HG03103 (cell line): ENCODE measurements around the gene OVOL1.

ENCODE experiments used
- ATAC-seq: cut with Tn5 transposase; IDR thresholded peaks from one replicate; pipeline ENCODE4 v1.9.1; 2021; ENCODE audit warnings: low read depth; ENCODE audit not compliant: unreplicated experiment

Gene OVOL1

DNA sequence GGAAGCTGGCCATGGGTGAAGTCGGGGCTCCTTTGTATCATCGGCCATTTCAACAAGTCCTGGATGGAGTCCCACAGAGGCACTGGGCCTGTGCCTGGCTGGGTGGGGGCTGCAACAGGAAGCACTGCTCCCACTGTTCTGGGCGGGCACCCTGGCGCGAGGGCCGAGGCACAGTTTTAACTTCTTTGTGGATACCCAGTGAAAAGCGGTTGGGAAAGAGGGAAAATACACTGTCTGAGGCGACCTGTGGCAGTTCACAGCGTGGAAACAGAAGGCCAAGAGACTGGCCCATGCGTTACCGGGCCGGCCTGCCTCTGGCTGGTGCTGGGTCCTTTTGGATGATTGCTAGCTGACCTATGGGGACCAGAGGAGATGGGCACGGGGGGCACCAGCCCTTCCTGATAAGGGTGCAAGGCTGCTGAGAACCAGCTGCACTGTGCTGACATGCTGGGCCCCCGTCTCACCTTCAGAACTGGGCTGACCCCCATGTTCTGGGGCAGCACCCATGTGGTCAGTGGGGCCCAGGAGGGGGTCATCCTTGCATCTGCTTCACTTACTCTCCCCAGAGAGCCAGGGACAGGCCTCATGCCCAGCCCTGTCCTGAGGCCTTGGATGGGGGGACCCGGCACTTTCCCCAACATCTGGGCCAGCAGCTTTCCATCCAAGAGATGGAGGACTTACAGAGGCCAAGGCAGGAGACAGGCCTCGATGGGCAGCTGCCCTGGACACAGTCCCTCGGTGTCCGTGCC is 4.2 kb downstream of the OVOL1 start:
- ATAC-seq = no peak

DNA sequence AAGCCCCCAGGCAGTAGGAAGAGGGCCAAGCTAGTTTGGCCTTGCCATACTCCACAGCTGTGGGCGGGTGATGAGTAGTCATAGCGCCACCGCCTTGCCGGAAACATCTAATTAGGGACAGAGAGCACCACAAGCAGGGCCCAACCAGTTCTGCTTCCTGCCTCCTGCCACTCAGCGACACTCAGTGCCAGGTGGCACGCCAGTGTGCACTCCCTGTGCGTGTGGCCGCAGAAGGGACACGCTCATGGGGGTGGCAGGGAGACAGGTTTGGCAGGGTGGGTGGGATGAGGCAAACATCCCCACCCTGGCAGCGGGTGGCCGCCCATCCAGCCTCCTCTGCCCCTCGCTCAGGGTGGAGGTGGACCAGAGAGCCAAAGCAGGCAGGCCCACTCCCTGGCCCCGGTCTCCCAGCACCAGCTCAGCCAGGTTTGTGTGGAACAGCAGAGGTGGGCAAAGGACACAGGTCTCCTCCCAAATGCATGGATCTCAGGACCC is 4.9 kb downstream of the OVOL1 start:
- ATAC-seq = peak; percentile 59

DNA sequence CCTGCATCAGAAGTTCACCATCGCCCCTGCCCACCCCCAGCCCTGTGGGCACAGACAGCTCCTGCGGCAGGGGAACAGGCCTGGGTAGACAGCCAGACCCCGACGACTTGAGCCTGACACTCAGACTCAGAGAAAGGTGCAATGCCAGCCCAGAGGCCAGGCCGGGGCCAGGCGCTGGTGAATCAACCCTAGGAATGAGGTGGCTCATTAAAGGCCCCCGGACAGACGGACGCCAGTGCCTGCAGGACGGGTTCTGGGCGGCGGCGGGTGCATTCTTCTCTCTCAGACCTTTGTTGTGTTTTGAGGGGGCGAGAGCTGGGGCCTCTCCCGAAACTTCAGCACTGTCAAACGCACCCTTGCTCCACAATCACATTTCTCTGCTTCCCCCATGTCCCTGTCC is 5.6 kb downstream of the OVOL1 start:
- ATAC-seq = no peak

DNA sequence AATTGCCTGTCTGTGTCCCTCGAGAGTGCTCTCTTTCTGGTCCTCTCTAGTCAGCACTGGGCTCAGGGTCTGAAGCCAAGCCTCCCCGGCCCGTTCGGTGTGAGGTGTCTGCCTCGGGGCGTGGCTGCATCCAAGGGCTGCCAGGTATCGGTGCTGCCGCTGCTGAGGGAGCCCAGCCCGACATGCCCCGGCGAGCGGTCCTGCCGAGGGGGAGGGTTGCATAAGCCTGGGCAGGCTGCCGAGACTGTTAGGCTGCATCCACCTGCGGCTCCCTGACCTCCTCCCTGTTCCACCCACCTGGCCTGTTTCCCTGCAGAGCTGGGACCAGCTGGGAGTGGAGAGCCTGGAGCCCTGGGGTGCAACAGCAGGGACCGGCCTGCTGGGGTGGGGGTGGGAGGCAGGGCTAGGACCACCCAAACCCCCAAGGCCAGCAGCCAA is 6.3 kb downstream of the OVOL1 start:
- ATAC-seq = no peak

DNA sequence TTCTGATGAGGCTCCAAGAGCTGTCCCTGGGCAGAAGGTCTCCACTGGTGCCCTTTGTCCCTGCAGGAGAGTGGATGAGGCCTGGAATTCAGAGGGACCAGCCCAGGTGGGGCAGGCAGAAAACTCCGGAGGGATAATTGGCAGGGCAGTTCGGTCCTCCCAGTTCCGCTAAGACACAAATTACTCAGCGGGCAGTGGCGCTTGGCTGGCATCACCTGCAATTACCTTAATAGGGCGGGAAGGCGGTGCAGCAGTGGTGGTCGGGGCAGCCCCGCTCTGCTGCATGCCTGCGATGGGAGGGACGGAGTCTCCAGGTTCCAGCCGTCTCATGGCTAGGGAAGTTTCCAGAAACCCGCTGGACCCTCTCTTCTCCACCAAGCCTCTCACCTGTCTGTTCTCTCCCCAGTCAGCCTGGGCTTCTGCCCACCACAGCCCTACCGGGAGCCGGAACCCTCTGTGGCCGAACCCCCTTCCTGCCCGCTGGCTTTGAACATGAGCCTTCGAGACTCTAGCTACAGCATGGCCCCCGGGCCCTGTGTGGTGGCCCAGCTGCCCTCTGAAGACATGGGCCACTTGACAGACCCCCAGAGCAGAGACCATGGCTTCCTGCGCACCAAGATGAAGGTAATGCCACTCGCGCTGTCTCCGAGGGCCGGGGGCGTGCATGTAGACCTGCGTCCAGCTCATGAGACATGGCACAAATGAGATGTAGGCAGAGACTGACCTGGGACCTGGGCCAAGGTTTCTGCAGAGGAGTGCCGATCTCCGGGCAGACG is 7.0 kb downstream of the OVOL1 start:
- ATAC-seq = no peak

DNA sequence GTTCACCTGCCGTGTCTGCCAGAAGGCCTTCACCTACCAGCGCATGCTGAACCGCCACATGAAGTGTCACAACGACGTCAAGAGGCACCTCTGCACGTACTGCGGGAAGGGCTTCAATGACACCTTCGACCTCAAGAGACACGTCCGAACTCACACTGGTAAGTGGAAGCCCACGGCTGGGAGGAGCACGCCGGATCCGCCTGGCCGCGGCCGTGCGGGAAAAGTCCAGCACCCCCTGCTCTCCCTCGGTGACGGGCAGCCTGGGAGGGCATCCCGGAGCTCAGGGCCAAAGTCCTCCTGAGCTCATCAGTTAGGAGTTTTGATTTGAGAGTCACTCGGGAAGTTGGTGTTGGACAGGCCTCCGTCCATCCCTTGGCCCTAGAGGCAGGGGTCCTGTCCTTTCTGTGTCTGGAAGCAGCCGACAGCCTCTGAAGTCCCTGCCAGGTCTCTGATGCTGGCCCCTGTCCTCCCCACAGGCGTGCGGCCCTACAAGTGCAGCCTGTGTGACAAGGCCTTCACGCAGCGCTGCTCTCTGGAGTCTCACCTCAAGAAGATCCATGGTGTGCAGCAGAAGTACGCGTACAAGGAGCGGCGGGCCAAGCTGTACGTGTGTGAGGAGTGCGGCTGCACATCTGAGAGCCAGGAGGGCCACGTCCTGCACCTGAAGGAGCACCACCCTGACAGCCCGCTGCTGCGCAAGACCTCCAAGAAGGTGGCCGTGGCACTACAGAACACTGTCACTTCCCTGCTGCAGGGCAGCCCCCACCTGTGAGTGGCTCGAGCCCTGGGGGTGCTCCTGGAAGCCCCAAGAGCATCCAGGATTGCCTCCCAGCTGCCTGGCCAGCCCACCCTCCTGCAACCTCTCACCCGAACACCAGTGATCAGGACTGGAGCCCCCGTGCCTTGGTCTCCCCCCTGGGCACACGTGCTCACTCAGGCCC is 8.0 kb downstream of the OVOL1 start:
- ATAC-seq = no peak

DNA sequence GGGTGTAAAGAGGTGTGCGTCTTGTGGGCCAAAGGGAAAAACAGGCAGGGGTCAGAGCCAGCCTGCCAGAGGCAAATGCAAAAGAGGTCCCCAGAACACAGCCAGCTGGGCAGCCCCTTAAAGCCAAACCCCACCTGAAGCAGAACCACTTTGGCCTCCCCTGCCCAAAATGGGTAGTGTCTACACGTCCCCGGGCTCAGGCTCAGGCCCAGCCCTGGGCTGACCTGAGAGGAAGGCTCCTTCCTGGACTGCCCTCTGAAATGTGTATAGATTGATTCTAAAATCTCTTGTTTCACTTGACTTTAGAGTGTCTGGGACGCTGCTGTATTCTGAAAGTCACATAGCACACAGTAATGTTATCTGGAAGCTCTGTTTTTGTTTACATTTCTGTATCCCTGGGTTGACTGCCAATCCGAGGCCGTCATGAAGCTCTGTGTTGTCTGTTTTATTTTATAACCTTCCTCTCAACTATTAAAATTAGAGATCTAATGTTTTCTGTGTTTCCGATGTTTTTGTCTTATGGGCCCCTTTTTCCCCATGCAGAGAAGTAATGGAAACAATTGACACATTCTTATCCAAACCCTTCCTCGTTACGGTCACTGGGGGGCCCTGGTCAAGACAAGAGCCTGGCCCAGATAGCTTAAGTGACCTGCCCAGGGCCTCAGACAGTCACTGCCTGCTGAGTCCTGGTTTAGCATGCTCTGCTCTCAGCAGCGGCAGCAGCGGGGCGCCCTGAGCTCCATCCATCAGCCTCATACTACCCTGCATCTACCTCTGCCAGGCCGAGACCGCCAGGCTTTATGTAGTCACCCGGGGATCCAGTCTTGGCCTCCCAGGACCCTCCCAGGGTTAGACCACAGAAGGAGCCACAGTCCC is 10.1 kb downstream of the OVOL1 start:
- no peak for ATAC-seq

DNA sequence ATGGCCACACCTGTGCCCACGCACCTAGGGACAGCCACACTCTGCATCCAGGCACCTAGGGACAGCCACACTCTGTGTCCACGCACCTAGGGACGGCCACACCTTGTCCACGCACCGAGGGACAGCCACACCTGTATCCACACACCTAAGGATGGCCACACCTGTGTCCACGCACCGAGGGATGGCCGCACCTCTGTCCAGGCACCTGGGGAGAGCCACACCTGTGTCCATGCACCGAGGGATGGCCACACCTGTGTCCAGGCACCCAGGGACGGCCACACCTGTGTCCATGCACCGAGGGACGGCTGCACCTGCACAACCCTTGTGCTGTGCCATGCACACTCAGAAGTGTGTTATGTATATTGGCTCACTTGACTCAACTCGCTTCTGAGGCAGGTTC is 10.8 kb downstream of the OVOL1 start:
- no peak for ATAC-seq

DNA sequence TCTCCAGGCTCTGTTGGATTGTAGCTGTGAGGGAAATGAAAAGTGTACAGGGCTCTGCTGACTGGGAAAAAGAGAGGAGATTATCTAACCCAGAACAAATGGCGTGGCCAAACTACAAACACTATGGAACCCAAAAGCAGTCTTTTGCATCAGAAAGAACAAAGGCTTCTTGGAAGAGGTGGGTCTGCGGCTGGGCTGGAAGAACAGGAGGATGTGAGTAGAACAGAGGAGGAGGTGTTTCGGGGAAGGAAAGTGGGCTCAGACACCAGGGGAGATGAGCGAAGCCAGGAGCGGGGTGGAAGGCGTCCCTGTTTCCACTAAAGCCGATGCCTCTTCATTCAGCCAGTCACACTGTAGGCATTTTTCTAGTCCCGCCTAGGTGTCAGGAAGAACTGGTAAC is 12.0 kb downstream of the OVOL1 start:
- no peak for ATAC-seq

DNA sequence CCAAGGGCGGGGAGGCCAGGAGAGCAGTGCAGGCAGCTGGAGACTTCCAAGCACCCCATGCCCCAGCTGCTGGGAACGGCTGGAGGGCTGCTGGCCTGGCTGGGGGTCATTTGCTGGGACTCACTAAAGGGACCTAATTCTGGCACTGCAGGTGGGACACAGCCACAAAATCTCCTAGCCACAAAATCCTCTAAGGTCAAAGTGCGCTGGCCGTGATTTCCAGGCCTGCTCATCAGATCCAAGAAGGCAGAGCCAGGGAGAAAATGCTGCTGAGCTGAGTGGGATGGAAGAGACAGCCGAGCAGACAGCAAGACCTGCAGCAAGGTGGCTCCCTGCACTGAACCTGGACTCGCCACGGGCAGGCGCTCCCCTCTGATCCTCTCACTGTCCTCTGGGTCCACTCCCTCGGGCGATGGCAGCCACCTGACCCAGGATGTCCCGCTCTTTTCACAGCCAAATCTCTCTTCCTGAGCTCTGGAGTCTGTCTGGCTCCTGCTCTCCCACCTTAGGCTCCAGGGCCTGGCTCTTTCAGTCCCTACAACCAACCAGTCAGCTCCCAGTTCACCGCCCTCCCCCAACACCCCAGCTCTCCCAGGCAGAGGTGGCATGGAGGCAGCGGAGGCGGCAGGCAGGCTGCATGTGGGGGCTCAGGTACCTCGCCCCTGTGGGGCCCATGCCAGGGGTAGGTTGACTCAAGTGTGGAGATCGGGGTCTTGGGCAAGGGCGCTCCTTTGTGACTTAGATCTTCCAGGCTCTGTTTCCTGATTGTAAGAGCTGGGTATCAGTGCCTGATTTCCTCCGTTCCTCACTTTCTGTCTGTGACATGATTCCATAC is 14.5 kb downstream of the OVOL1 start:
- ATAC-seq = no peak

DNA sequence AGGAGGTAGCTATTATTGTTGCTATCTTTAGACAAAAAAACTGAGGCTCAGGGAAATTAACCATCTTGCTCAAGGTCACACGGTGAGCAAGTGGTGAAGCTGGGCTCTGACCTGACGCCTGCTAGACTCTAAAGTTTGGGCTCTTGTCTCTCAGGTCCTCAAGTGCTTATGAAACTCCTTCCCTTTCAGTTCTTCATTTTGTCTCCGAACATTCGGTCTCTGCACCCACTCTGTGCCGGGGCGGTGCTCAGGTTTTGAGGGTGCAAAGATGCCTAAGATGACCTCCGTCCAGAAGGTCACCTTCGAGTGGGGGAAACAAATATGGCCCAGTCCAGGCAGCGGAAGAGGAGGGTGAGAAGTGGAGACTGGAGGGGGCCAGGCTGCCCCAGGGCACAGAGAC is 16.0 kb downstream of the OVOL1 start:
- no peak for ATAC-seq

DNA sequence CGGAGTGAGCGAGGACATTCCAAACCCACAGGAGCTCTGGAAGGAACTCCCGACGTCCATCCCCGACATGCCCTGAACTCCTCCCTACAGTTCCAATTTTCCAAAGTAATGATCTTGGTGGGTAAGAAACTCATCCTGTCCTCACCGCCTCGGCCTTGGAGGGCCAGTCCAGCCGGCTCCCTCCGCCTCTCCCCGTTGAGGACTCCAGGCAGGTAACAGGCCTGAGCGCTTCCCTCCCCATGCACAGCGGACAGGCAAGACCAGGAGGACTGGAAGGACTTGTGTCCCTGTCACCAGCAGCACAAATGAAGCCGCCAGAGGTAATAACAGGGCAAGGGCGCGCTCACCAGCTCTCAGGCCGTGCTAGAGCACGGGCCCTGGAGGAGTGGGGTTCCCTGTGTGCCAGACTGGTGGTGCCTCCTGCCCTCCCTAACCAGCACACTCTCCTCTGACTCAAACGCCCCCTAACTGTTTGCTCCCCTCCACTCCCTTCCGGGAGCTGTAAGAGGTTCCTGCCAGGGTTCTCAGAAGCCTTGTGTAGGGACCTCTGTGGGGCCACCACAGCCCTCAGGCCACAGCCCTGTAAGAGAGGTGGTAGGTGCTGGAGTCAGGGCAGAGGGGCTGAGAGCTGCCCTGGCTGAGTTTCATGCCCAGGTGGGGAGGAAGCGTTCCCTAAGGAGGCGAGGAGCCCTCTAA is 17.1 kb downstream of the OVOL1 start:
- no peak for ATAC-seq

DNA sequence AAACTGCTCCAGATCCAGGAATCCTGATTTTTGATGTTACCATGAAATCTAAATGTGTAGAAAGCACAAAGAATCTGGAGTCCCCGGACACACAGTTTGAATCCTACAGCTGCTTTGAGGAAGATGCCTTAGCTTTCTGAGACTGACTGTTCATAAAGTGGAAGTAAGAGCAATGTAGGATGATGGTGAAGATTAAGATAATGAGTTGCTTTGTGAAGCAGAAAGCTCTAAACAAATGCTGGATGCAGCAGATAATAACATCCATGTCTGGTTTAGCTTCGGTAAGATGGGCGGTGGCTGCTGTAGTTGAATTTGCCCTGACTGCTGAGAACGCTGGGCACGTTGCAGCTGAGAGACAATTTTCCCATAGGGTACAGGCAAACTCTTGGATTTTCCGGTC is 20.1 kb downstream of the OVOL1 start:
- no peak for ATAC-seq

DNA sequence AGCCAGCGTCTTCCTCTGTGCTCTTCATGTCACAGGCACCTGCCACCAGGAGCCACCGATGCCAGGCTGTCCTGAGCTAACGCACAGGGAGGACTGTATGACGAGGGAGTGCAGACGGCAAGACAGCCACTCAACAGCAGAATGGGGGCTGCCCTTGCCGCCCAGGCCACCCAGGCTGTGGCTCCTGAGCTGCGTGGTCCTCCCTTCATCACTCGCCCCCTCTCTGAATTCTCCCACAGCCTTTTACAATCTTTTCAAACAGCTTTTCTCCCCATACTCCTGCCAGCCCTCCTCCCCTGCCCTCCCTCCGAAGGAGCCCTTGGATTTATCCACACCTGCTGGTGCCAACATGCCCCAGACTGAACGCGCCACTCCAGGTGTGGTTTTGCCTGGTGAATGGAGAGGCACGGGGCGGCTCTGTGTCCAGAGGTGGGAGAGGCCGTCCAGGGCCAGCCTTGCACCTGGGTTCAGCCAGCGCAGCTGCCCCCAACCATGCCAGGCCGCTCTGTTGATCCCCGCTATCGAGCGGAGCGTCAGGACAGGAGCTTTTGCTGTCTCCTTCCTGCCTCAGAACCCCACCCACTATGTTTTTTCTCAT is 22.0 kb downstream of the OVOL1 start:
- ATAC-seq = no peak

DNA sequence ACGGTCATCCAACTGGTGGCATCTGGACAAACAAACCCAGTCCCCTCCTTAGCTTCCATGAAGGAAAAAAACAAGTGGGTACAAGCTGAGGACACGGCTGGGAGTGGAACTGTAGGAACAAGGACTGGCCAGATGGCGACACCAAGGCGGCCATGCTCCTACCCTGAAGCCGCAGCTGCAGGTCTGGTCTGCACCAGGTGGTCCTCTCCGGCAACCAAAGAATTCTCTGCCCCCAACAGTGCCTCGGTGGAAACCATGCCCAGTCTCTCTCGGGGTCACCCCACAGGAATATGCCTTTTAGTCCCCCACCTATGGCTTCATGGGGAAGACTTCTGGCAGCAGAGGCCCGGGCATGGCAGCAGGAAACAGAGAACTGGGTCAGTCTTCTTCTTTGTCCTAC is 22.6 kb downstream of the OVOL1 start:
- ATAC-seq = no peak

DNA sequence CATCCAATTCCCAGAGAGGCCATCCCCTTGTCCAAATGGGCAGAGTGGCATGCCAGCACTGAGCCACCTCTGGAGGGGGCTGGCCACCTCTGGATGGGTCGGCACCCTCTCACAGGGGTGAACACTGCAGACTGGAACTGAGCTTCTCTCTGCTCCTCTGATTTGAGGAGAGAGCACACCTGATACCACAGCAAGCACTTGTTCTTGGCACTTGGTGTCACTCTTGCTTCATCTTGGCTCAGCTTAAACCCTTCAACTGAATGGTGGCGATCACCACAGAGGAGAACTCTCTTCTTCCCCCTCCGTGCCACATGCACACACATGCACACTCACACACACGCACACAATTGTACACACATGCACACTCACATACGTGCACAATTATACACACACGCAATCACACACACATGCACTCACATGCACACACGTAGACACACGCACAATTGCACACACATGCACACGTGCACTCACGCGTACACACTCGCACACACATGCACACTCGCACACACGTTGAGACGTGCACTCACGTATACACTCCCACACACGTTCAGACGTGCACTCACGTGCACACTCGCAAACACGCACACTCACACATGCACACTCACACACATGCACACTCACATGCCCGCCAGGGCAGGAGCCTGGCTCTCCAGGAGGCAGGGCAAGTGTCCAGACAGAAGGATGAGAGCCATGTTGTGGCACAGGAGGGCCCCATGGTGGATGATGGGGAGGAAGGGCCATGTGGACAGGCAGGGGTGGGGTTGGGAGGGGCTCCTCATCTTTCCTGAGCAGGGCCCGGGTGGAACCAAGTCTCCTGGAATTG is 23.4 kb downstream of the OVOL1 start:
- no peak for ATAC-seq

DNA sequence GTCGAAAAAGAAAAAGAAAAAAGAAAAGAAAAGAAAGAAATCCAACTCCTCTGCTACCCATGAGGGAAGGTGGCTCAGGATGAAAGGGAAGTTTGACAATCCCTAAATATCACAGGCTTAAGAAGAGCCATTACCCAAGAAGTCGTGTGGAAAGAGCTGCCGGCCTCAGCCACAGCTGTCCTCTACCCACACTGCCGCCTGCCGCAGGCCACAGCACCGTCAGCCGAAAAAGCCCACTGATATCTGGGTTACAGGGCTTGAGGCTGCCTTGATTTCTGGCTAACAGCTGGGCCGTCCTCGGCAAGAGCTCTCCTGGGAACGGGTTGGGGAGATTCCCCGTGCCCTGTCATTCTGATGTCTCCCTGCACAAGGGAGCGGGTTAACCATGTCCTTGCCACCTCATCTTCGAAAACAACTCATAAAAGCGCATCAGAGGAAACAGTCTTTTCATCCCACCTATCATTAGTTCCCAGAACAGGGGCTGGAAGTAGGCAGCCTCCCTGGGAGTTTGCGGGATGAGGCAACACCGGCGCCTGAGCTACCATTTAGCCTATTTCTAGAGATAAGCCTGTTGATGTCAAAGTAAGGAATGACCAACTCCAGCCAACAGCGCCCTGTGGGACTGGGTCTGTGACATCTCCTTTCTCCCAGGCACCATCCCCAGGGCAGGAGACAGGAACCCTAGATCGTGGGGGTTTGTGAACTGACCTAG is 25.1 kb downstream of the OVOL1 start:
- no peak for ATAC-seq
